PC-9 (cell line): Measurements from ENCODE around the gene AIFM1. TPM values are rescaled to one million over a fixed set of nuclear protein-coding genes. Genes with fewer than 3 reads are reported as not detected.

ENCODE experiments used
- BruUV-seq: library from RNA; stranded (reverse); fragments of 400-500 nt; replicated peaks from 2 replicates; lab custom pipeline; 2021; lab: Mats Ljungman, UMichigan
- CTCF ChIA-PET: fragments of 300-600 bp; sonication (Branson Sonifier 250); formaldehyde crosslinking; loops from one replicate; lab custom pipeline; 2022; ENCODE audit warnings: antibody characterized with exemption; lab: Charles Lee
- POLR2A ChIA-PET: fragments of 300-600 bp; sonication (Branson Sonifier 250); formaldehyde crosslinking; loops from one replicate; lab custom pipeline; 2022; ENCODE audit warnings: antibody characterized with exemption; ENCODE audit not compliant: unreplicated experiment; lab: Charles Lee
- DNase-seq, 2 experiments: peaks; one replicate each; pipeline versions ENCODE4 v3.0.0 to v3.0.0-alpha.2; 2015 to 2022; ENCODE audit warnings: mixed read lengths in 1 of 2
- H2AFZ ChIP-seq: fragments of 200-600 bp; sonication (generic); 2 replicates; pipeline ENCODE4 v1.8.1; 2017; ENCODE audit warnings: antibody characterized with exemption
- H3F3A ChIP-seq: fragments of 200-600 bp; sonication (generic); 2 replicates; pipeline ENCODE4 v1.8.1; 2017; ENCODE audit warnings: antibody characterized with exemption, mild to moderate bottlenecking, low read depth; ENCODE audit not compliant: insufficient read depth
- H3K27ac ChIP-seq: fragments of 200-600 bp; sonication (generic); 2 replicates; pipeline ENCODE4 v1.6.1; 2016; ENCODE audit warnings: mixed run types
- H3K27me3 ChIP-seq: fragments of 200-600 bp; sonication (generic); 2 replicates; pipeline ENCODE4 v1.6.1; 2016; ENCODE audit warnings: low read depth, mixed run types; ENCODE audit not compliant: insufficient read depth
- H3K36me3 ChIP-seq: fragments of 200-600 bp; sonication (generic); 2 replicates; pipeline ENCODE4 v1.6.1; 2016; ENCODE audit warnings: low read depth, mixed run types
- H3K4me1 ChIP-seq: fragments of 200-600 bp; sonication (generic); replicated peaks from 2 replicates; pipeline ENCODE4 v1.6.1; 2016; ENCODE audit warnings: mixed run types; ENCODE audit not compliant: insufficient read depth
- H3K4me2 ChIP-seq: fragments of 200-600 bp; sonication (generic); 2 replicates; pipeline ENCODE4 v1.6.1; 2017; ENCODE audit warnings: mixed run types
- H3K4me3 ChIP-seq: fragments of 200-600 bp; sonication (generic); 2 replicates; pipeline ENCODE4 v1.6.1; 2016; ENCODE audit warnings: mixed run types
- H3K79me2 ChIP-seq: fragments of 200-600 bp; sonication (generic); 2 replicates; pipeline ENCODE4 v1.6.1; 2017; ENCODE audit warnings: low read depth, mixed run types
- H3K9me2 ChIP-seq: fragments of 200-600 bp; sonication (generic); 2 replicates; pipeline ENCODE4 v1.8.1; 2017; ENCODE audit warnings: mild to moderate bottlenecking; ENCODE audit not compliant: insufficient read depth
- H3K9me3 ChIP-seq: fragments of 200-600 bp; sonication (generic); 2 replicates; pipeline ENCODE4 v1.8.1; 2016; ENCODE audit warnings: low read depth; ENCODE audit not compliant: insufficient read depth
- H4K20me1 ChIP-seq: fragments of 200-600 bp; sonication (generic); 2 replicates; pipeline ENCODE4 v1.8.1; 2017; ENCODE audit not compliant: insufficient read depth
- CTCF ChIP-seq: fragments of 200-600 bp; sonication (generic); conservative IDR thresholded peaks from 2 replicates; pipeline ENCODE4 v1.6.1; 2017; ENCODE audit warnings: mixed run types, antibody characterized with exemption, mild to moderate bottlenecking, moderate library complexity
- EZH2 ChIP-seq: fragments of 200-600 bp; sonication (generic); IDR thresholded peaks from 2 replicates; pipeline ENCODE4 v1.8.0; 2017; ENCODE audit warnings: antibody characterized with exemption, low read depth
- intact Hi-C: fragments of 100-400 bp; cut with micrococcal nuclease; formaldehyde crosslinking; loops from one replicate; pipeline ENCODE4 v1.10.0; 2022; ENCODE audit not compliant: unreplicated experiment
- total RNA-seq: library from RNA; stranded (reverse); gene quantifications from 2 replicates; pipeline ENCODE4 v1.2.3, GENCODE V29; 2021

AIFM1 gene
- total RNA-seq, 1 experiment from 2014 or later: 83.3 TPM

GRCh38 chrX:130139474-130140201 is 26.0 kb downstream of the AIFM1 start:
- TF ChIP-seq CTCF (no peak), EZH2 (no peak)
- no peaks in the 10 kb centered on the region for H3K4me1 ChIP-seq
- ChIA-PET POLR2A (no interaction called here), CTCF (no interaction called here)
- intact Hi-C loops: no loop called here
- H3F3A ChIP-seq: peaks cover 2% of the 10 kb centered on the region; the same call in 1 of the 2 replicates
- no peaks in the 10 kb centered on the region for H4K20me1 ChIP-seq
- peaks cover 33% of the 10 kb centered on the region for H3K36me3 ChIP-seq
- no peak overlapping the region for H2AFZ ChIP-seq
- no peak overlapping the region for H3K4me2 ChIP-seq
- H3K27me3 ChIP-seq: no peaks in the 10 kb centered on the region
- no TSS peak for BruUV-seq
- H3K9me2 ChIP-seq: no peaks in the 10 kb centered on the region
- H3K79me2 ChIP-seq: no peaks in the 10 kb centered on the region
- H3K4me3 ChIP-seq: no peak overlapping the region
- no peak overlapping the region for H3K27ac ChIP-seq
- H3K9me3 ChIP-seq: no peaks in the 10 kb centered on the region
- no peak for DNase-seq

- no peaks in the 10 kb centered on the region for H3K27me3 ChIP-seq
Observed at GRCh38 chrX:130136961-130137360, 28.7 kb downstream of the AIFM1 start.

GRCh38 chrX:130136496-130136895 is 29.1 kb downstream of the AIFM1 start:
- no peak overlapping the region for H3K27ac ChIP-seq
- no peak for TF ChIP-seq CTCF
- no peak for TF ChIP-seq EZH2
- peaks cover 33% of the 10 kb centered on the region for H3K36me3 ChIP-seq
- no TSS peak for BruUV-seq
- no peaks in the 10 kb centered on the region for H4K20me1 ChIP-seq
- no peak overlapping the region for H3K4me3 ChIP-seq
- H3F3A ChIP-seq: peaks cover 3% of the 10 kb centered on the region; the same call in 1 of the 2 replicates
- no peaks in the 10 kb centered on the region for H3K9me2 ChIP-seq
- DNase-seq: no peak
- CTCF ChIA-PET: no interaction called here
- H3K27me3 ChIP-seq: no peaks in the 10 kb centered on the region
- no peaks in the 10 kb centered on the region for H3K4me1 ChIP-seq
- no peaks in the 10 kb centered on the region for H3K79me2 ChIP-seq
- no peaks in the 10 kb centered on the region for H3K9me3 ChIP-seq
- H2AFZ ChIP-seq: no peak overlapping the region
- POLR2A ChIA-PET: no interaction called here
- intact Hi-C loops: no loop called here
- H3K4me2 ChIP-seq: no peak overlapping the region

More at GRCh38 chrX:130136961-130137360, 28.7 kb downstream of the AIFM1 start:
- TF ChIP-seq EZH2 (no peak), CTCF (no peak)
- Histone ChIP-seq H3K79me2 (no peaks in the 10 kb centered on the region), H3K4me3 (no peak overlapping the region), H3K27ac (no peak overlapping the region), H3K9me2 (no peaks in the 10 kb centered on the region), H2AFZ (no peak overlapping the region), H3K4me2 (no peak overlapping the region), H4K20me1 (no peaks in the 10 kb centered on the region), H3K4me1 (no peaks in the 10 kb centered on the region), H3K9me3 (no peaks in the 10 kb centered on the region), H3K36me3 (peaks cover 37% of the 10 kb centered on the region), H3F3A (peaks cover 3% of the 10 kb centered on the region; the same call in 1 of the 2 replicates)
- POLR2A ChIA-PET: no interaction called here
- intact Hi-C loops: no loop called here
- BruUV-seq: no TSS peak
- DNase-seq: no peak
- CTCF ChIA-PET: interaction anchor here (0.7 kb wide), 1 partner anchor 298 kb away, joined by 3 read pairs; no protein-coding TSS in a partner anchor
